GM12878 (cell line): ENCODE results near the gene ASIC1. TPM values are rescaled to one million over a fixed set of nuclear protein-coding genes. Genes with fewer than 3 reads are reported as not detected.

Source experiments
- ATAC-seq: fragments of 200-7000 bp; cut with Tn5 transposase; 3 replicates; pipeline ENCODE4 v1.9.1; 2020; ENCODE audit warnings: mild to moderate bottlenecking, moderate library complexity
- BruUV-seq: library from RNA; stranded (reverse); fragments of 400-500 nt; replicated peaks from 2 replicates; lab custom pipeline; 2021; lab: Mats Ljungman, UMichigan
- CTCF ChIA-PET: fragments of 300-600 bp; sonication (Branson Sonifier 250); formaldehyde crosslinking; extraction: SDS; loops from one replicate; lab custom pipeline; 2021; ENCODE audit warnings: inconsistent platforms; lab: Yijun Ruan, JAX
- POLR2A ChIA-PET: fragments of 350-600 bp; formaldehyde crosslinking; extraction: SDS; loops from one replicate; lab custom pipeline; 2021; ENCODE audit warnings: inconsistent platforms; lab: Charles Lee
- RAD21 ChIA-PET: fragments of 300-600 bp; sonication (Branson Sonifier 250); formaldehyde crosslinking; loops from one replicate; lab custom pipeline; 2023; ENCODE audit warnings: antibody characterized with exemption; ENCODE audit not compliant: unreplicated experiment; lab: Charles Lee
- SMC1A ChIA-PET: fragments of 300-600 bp; sonication (Branson Sonifier 250); formaldehyde crosslinking; loops from one replicate; lab custom pipeline; 2023; ENCODE audit not compliant: unreplicated experiment, uncharacterized antibody; lab: Charles Lee
- DNase-seq: peaks from one replicate; pipeline ENCODE4 v3.0.0-alpha.2; 2011; ENCODE audit warnings: low read depth, low spot score
- FAIRE-seq: peaks from 3 replicates; lab custom pipeline; 2011; peaks lifted over from hg19 to GRCh38; lab: Jason Lieb, UNC
- H2AFZ ChIP-seq: 2 replicates; pipeline ENCODE4 v1.6.0; 2011; ENCODE audit warnings: low read depth, low read length, control low read depth; ENCODE audit not compliant: control insufficient read depth
- H3K27ac ChIP-seq: 2 replicates; pipeline ENCODE4 v1.5.1; 2011; ENCODE audit warnings: control low read depth; ENCODE audit not compliant: control insufficient read depth, insufficient read depth
- H3K27me3 ChIP-seq, 2 experiments: replicated peaks in 1 of 2; 2 replicates each; pipeline versions ENCODE4 v1.6.0 to v1.6.1; 2011; ENCODE audit warnings: low read length in 1 of 2; ENCODE audit not compliant: control insufficient read depth in 2 of 2, insufficient read depth in 2 of 2
- H3K36me3 ChIP-seq, 2 experiments: 2 replicates each; pipeline ENCODE4 v1.5.1; 2011; ENCODE audit warnings: low read length in 1 of 2; ENCODE audit not compliant: control insufficient read depth in 2 of 2, insufficient read depth in 2 of 2
- H3K4me1 ChIP-seq: 2 replicates; pipeline ENCODE4 v1.6.1; 2011; ENCODE audit warnings: mild to moderate bottlenecking, low read length, moderate library complexity, mixed read lengths; ENCODE audit not compliant: control insufficient read depth, insufficient read depth
- H3K4me2 ChIP-seq: 2 replicates; pipeline ENCODE4 v1.6.0; 2011; ENCODE audit warnings: control low read depth; ENCODE audit not compliant: control insufficient read depth, insufficient read depth
- H3K4me3 ChIP-seq: fragments of 200-600 bp; sonication (generic); 2 replicates; pipeline ENCODE4 v1.5.1; 2016
- H3K79me2 ChIP-seq: 2 replicates; pipeline ENCODE4 v1.6.0; 2011; ENCODE audit warnings: low read length; ENCODE audit not compliant: control insufficient read depth, insufficient read depth
- H3K9ac ChIP-seq: 2 replicates; pipeline ENCODE4 v1.8.0; 2011; ENCODE audit warnings: low read length, control low read depth, mixed read lengths; ENCODE audit not compliant: control insufficient read depth, insufficient read depth
- H3K9me3 ChIP-seq: replicated peaks from 3 replicates; pipeline ENCODE4 v1.5.1; 2011; ENCODE audit warnings: mild to moderate bottlenecking, low read length; ENCODE audit not compliant: control insufficient read depth, insufficient read depth
- H4K20me1 ChIP-seq: 2 replicates; pipeline ENCODE4 v1.6.0; 2011; ENCODE audit not compliant: control insufficient read depth, insufficient read depth
- FOXM1 ChIP-seq: IDR thresholded peaks from 2 replicates; pipeline ENCODE4 v1.6.1; 2012; ENCODE audit warnings: low read depth, mild to moderate bottlenecking, inconsistent platforms, low read length, moderate library complexity
- JUNB ChIP-seq: IDR thresholded peaks from 2 replicates; pipeline ENCODE4 v1.6.1; 2016; ENCODE audit warnings: antibody characterized with exemption, mild to moderate bottlenecking
- NFYB ChIP-seq: IDR thresholded peaks from 2 replicates; pipeline ENCODE4 v1.6.1; 2011; ENCODE audit warnings: low read depth, mild to moderate bottlenecking, low read length, improper control_type of control experiment, moderate library complexity; ENCODE audit not compliant: insufficient read depth
- NR2C2 ChIP-seq: IDR thresholded peaks from 2 replicates; pipeline ENCODE4 v1.6.1; 2011; ENCODE audit warnings: borderline replicate concordance, low read depth; ENCODE audit not compliant: control insufficient read depth, insufficient read length
- PRDM15 ChIP-seq: fragments of 450-650 bp; formaldehyde crosslinking; IDR thresholded peaks from 2 replicates; pipeline ENCODE4 v1.4.0; 2020; ENCODE audit warnings: mild to moderate bottlenecking, moderate library complexity
- RB1 ChIP-seq: fragments of 450-650 bp; formaldehyde crosslinking; IDR thresholded peaks from 2 replicates; pipeline ENCODE4 v1.6.1; 2017; ENCODE audit warnings: mild to moderate bottlenecking, borderline replicate concordance
- SP1 ChIP-seq: IDR thresholded peaks from one replicate; pipeline ENCODE4 v1.6.1; 2011; ENCODE audit warnings: low read depth, low read length
- WGBS: methylation state at CpG from one replicate; pipeline ENCODE4 v1.1.6; 2016; ENCODE audit warnings: low lambda C conversion rate; ENCODE audit not compliant: insufficient replicate concordance, insufficient coverage; ENCODE audit errors: missing lambda C conversion rate; 5-methylcytosine and 5-hydroxymethylcytosine counted together
- in situ Hi-C: fragments of 300-500 bp; cut with MboI; formaldehyde crosslinking; loops from 9 replicates; pipeline ENCODE4 v1.14.3; 2018; ENCODE audit warnings: mixed read lengths
- intact Hi-C: fragments of 100-400 bp; cut with micrococcal nuclease; formaldehyde crosslinking; loops from one replicate; pipeline ENCODE4 v1.14.2; 2022; ENCODE audit not compliant: unreplicated experiment
- polyA plus RNA-seq, 11 experiments: library from polyadenylated mRNA; depleted of rRNA in 4 of 11; unstranded in 6 of 11; stranded (reverse) in 5 of 11; fragments of >200 nt; fragmentation: Nextera tagmentation in 4 of 11; fragmentation: Illumina TruSeq in 1 of 11; extraction: Ambion mirVana in 4 of 11; extraction: Trizol in 1 of 11; gene quantifications; 1 replicate in 1 of 11; 2 replicates in 10 of 11; pipeline versions ENCODE4 v1.2.1 to v1.2.3, GENCODE V29; 2011 to 2016; ENCODE audit warnings: inconsistent platforms in 2 of 11, missing spikeins in 2 of 11, low read depth in 1 of 11
- total RNA-seq, 4 experiments: library from RNA; depleted of rRNA in 3 of 4; stranded (reverse); fragments of >200 nt in 3 of 4; fragmentation: Illumina TruSeq in 1 of 4; extraction: Trizol in 1 of 4; gene quantifications; 2 replicates each; pipeline versions ENCODE4 v1.2.1 to v1.2.3, GENCODE V29; 2013 to 2021
- TF ChIP-seq, protein P1 (sequence below): IDR thresholded peaks from 2 replicates; pipeline ENCODE4 v1.6.1; 2012; ENCODE audit warnings: low read length, inconsistent platforms
- TF ChIP-seq, protein P2 (sequence below): fragments of 450-650 bp; IDR thresholded peaks from 2 replicates; pipeline ENCODE4 v1.6.1; 2017; ENCODE audit warnings: mild to moderate bottlenecking, moderate library complexity

ASIC1 gene
- total and polyA plus RNA-seq, 10 of the 15 experiments (the other 5 are each of a cell fraction or from before 2014, with no cell fraction given) = 0.02 to 0.28 (median 0.21) TPM; not detected in 4

DNA sequence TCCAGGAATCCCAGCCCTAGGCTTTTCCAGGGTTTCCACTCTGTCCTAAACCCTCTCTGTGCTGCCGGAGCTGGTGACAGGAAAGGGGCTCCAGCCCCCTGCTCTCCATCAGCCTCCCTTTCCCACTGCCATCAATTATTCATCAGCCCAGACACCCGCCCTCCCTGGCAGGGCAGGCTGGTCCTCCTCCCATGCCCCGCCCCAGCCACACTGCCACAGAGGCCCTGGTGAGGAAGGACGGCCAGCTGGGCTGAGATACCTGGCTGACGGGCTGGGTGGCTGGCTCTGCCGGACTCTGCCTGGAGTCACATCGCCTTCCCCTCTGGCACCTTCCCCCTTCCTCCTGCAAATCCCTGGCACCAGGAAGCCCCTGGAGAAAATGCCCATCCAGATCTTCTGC, 15.8 kb downstream of the ASIC1 start:
- H3K27ac ChIP-seq = no peak overlapping the region

More for the DNA sequence above, 15.8 kb downstream of the ASIC1 start:
- CTCF ChIA-PET = interaction anchor here (0.7 to 5.3 kb wide), 8 partner anchors 12 to 241 kb away, joined by 3 to 50 read pairs (median 6); partner anchors contain the start of gene SMARCD1
- no peak overlapping the region for H3K4me3 ChIP-seq
- FAIRE-seq (no peak), ATAC-seq (no peak), DNase-seq (no peak)
- H4K20me1 ChIP-seq = no peaks in the 10 kb centered on the region
- SMC1A ChIA-PET = interaction anchor here (2.1 kb wide), 1 partner anchor 103 kb away, joined by 8 read pairs; no protein-coding TSS in a partner anchor
- no peaks in the 10 kb centered on the region; the same call in 1 of the 2 replicates for H3K4me1 ChIP-seq
- no peaks in the 10 kb centered on the region for H3K79me2 ChIP-seq
- H3K4me2 ChIP-seq = no peak overlapping the region
- WGBS = 40% methylated on average over 7 of the region's 7 CpGs
- RAD21 ChIA-PET = interaction anchor here (1.2 to 1.6 kb wide), 3 partner anchors 37 to 113 kb away, joined by 3 to 4 read pairs (median 4); partner anchors contain the start of gene CERS5
- H3K9me3 ChIP-seq = no peaks in the 10 kb centered on the region
- no peak for TF ChIP-seq NFYB
- no peak for TF ChIP-seq FOXM1
- TF ChIP-seq SP1 = no peak
- no peak for TF ChIP-seq NR2C2
- no peak for TF ChIP-seq PRDM15 (CRISPR knock-in tag)
- no peak for TF ChIP-seq RB1
- TF ChIP-seq, protein P1, sequence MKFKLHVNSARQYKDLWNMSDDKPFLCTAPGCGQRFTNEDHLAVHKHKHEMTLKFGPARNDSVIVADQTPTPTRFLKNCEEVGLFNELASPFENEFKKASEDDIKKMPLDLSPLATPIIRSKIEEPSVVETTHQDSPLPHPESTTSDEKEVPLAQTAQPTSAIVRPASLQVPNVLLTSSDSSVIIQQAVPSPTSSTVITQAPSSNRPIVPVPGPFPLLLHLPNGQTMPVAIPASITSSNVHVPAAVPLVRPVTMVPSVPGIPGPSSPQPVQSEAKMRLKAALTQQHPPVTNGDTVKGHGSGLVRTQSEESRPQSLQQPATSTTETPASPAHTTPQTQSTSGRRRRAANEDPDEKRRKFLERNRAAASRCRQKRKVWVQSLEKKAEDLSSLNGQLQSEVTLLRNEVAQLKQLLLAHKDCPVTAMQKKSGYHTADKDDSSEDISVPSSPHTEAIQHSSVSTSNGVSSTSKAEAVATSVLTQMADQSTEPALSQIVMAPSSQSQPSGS = no peak
- no peak for TF ChIP-seq JUNB
- TF ChIP-seq, protein P2, sequence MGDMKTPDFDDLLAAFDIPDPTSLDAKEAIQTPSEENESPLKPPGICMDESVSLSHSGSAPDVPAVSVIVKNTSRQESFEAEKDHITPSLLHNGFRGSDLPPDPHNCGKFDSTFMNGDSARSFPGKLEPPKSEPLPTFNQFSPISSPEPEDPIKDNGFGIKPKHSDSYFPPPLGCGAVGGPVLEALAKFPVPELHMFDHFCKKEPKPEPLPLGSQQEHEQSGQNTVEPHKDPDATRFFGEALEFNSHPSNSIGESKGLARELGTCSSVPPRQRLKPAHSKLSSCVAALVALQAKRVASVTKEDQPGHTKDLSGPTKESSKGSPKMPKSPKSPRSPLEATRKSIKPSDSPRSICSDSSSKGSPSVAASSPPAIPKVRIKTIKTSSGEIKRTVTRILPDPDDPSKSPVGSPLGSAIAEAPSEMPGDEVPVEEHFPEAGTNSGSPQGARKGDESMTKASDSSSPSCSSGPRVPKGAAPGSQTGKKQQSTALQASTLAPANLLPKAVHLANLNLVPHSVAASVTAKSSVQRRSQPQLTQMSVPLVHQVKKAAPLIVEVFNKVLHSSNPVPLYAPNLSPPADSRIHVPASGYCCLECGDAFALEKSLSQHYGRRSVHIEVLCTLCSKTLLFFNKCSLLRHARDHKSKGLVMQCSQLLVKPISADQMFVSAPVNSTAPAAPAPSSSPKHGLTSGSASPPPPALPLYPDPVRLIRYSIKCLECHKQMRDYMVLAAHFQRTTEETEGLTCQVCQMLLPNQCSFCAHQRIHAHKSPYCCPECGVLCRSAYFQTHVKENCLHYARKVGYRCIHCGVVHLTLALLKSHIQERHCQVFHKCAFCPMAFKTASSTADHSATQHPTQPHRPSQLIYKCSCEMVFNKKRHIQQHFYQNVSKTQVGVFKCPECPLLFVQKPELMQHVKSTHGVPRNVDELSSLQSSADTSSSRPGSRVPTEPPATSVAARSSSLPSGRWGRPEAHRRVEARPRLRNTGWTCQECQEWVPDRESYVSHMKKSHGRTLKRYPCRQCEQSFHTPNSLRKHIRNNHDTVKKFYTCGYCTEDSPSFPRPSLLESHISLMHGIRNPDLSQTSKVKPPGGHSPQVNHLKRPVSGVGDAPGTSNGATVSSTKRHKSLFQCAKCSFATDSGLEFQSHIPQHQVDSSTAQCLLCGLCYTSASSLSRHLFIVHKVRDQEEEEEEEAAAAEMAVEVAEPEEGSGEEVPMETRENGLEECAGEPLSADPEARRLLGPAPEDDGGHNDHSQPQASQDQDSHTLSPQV = no peak
- POLR2A ChIA-PET = interaction anchor here (0.5 kb wide), 2 partner anchors 24 to 459 kb away, joined by 3 read pairs; no protein-coding TSS in a partner anchor
- H3K9ac ChIP-seq = no peak overlapping the region
- BruUV-seq = no TSS peak
- no peak overlapping the region for H2AFZ ChIP-seq
- H3K27me3 ChIP-seq = no peaks in the 10 kb centered on the region
- in situ Hi-C loops (no loop called here), intact Hi-C loops (loop anchor here (5.0 to 10.0 kb wide), 2 partner anchors 206 to 332 kb away; partner anchors contain the start of gene LARP4)
- H3K36me3 ChIP-seq = no peaks in the 10 kb centered on the region
